Measurements from ENCODE around the gene ZAP70. TPM values are rescaled to one million over a fixed set of nuclear protein-coding genes. Genes with fewer than 3 reads are reported as not detected.

ZAP70 gene
- total and polyA plus RNA-seq, 10 of the 15 experiments (the other 5 are each of a cell fraction or from before 2014, with no cell fraction given) = 0.18 to 2.9 (median 1.2) TPM; not detected in 1

- CTCF ChIA-PET = no interaction called here
- no peak overlapping the region for H3K27ac ChIP-seq (ENCODE audit: control insufficient read depth, insufficient read depth)
- no peak for TF ChIP-seq HDAC6 (IDR thresholded peaks at IDR 0.05; ENCODE audit: unreplicated experiment)
- TF ChIP-seq POLR2AphosphoS5 (IDR thresholded peaks at IDR 0.05; ENCODE audit: low read length) = no peak
- no peak for TF ChIP-seq E2F8 (IDR thresholded peaks at IDR 0.05; ENCODE audit: low read depth, partially characterized antibody)
- no peak for TF ChIP-seq BRCA1 (IDR thresholded peaks at IDR 0.05; ENCODE audit: low read depth, low read length)
- no peak for TF ChIP-seq RCOR1 (conservative IDR thresholded peaks at IDR 0.05; ENCODE audit: low read depth, low read length)
- no peak for TF ChIP-seq ZBTB40 (IDR thresholded peaks at IDR 0.05; ENCODE audit: borderline replicate concordance)
- no peak for TF ChIP-seq YBX1 (IDR thresholded peaks at IDR 0.05)
- no peak for TF ChIP-seq TCF12 (IDR thresholded peaks at IDR 0.05; ENCODE audit: low read depth, low read length)
- no peak for TF ChIP-seq POLR2AphosphoS2 (IDR thresholded peaks at IDR 0.05; ENCODE audit: low read depth, low read length)
- TF ChIP-seq BCL3 (IDR thresholded peaks at IDR 0.05; ENCODE audit: borderline replicate concordance, insufficient read depth, low read depth, low read length, poor library complexity, severe bottlenecking) = no peak
- no peak for TF ChIP-seq HSF1 (IDR thresholded peaks at IDR 0.05; ENCODE audit: low read depth, low read length)
- no peak for TF ChIP-seq ZNF274 (IDR thresholded peaks at IDR 0.05; ENCODE audit: insufficient read depth, insufficient read length)
- TF ChIP-seq ZSCAN29 (IDR thresholded peaks at IDR 0.05) = no peak
Observed at GRCh38 chr2:97734061-97735051, 21.0 kb downstream of the ZAP70 start.

More at GRCh38 chr2:97734061-97735051, 21.0 kb downstream of the ZAP70 start:
- ATAC-seq (no peak), FAIRE-seq (no peak), DNase-seq (ENCODE audit: low read depth, low spot score) (no peak)
- RAD21 ChIA-PET (ENCODE audit: unreplicated experiment) = no interaction called here
- Histone ChIP-seq H3K9ac (ENCODE audit: control insufficient read depth, insufficient read depth, low read length) (no peak overlapping the region), H3K36me3 (ENCODE audit: control insufficient read depth in 2 of 2, insufficient read depth in 2 of 2, low read length in 1 of 2) (no peaks in the 10 kb centered on the region), H3K9me3 (replicated peaks; ENCODE audit: control insufficient read depth, insufficient read depth, low read length) (peaks cover 2% of the 10 kb centered on the region; the same call in 1 of the 3 replicates), H3K4me3 (no peak overlapping the region), H4K20me1 (ENCODE audit: control insufficient read depth, insufficient read depth) (no peaks in the 10 kb centered on the region), H3K4me2 (ENCODE audit: control insufficient read depth, insufficient read depth) (no peak overlapping the region), H3K4me1 (ENCODE audit: control insufficient read depth, insufficient read depth, low read length) (no peaks in the 10 kb centered on the region), H3K27me3 (replicated peaks in 1 of 2; ENCODE audit: control insufficient read depth in 2 of 2, insufficient read depth in 2 of 2, low read length in 1 of 2) (no peaks in the 10 kb centered on the region), H3K79me2 (ENCODE audit: control insufficient read depth, insufficient read depth, low read length) (no peaks in the 10 kb centered on the region), H2AFZ (ENCODE audit: control insufficient read depth, low read depth, low read length) (no peak overlapping the region)
- BruUV-seq (replicated peaks) = no TSS peak
- in situ Hi-C loops (cut with MboI) (loop anchor here (10.0 kb wide), 2 partner anchors 650 to 1670 kb away; no protein-coding TSS in a partner anchor), intact Hi-C loops (cut with micrococcal nuclease; ENCODE audit: unreplicated experiment) (no loop called here)
- POLR2A ChIA-PET = no interaction called here
- SMC1A ChIA-PET (ENCODE audit: uncharacterized antibody, unreplicated experiment) = no interaction called here
- WGBS (ENCODE audit: insufficient coverage, insufficient replicate concordance, low lambda C conversion rate, missing lambda C conversion rate) = 76% methylated on average over 43 of the region's 44 CpGs
